Progenitor cell of endocrine pancreas (in vitro differentiated cells): ENCODE measurements around the gene MBD4. TPM values are rescaled to one million over a fixed set of nuclear protein-coding genes. Genes with fewer than 3 reads are reported as not detected.

ENCODE experiments used
- DNase-seq: peaks from one replicate; pipeline ENCODE4 v3.0.0; 2021; ENCODE audit warnings: low spot score; ENCODE audit not compliant: unreplicated experiment
- H3K27ac Mint-ChIP-seq: 2 replicates; pipeline ENCODE4 v1.8.0; 2021; ENCODE audit warnings: mild to moderate bottlenecking, moderate library complexity, mixed read lengths
- H3K27me3 Mint-ChIP-seq: 2 replicates; pipeline ENCODE4 v1.8.0; 2021; ENCODE audit warnings: mixed read lengths
- H3K36me3 Mint-ChIP-seq: 2 replicates; pipeline ENCODE4 v1.8.0; 2022; ENCODE audit warnings: mixed read lengths; ENCODE audit not compliant: insufficient read depth
- H3K4me1 Mint-ChIP-seq: 2 replicates; pipeline ENCODE4 v1.8.0; 2021; ENCODE audit warnings: low read depth, mixed read lengths
- H3K4me3 Mint-ChIP-seq: 2 replicates; pipeline ENCODE4 v1.8.0; 2021; ENCODE audit warnings: low read depth, mild to moderate bottlenecking, moderate library complexity, mixed read lengths
- H3K9me3 Mint-ChIP-seq: 2 replicates; pipeline ENCODE4 v1.8.0; 2021; ENCODE audit warnings: low read depth, mixed read lengths
- CTCF ChIP-seq: fragments of 200-600 bp; sonication (generic); IDR thresholded peaks from one replicate; pipeline ENCODE4 v1.5.0; 2021; ENCODE audit warnings: antibody characterized with exemption, mild to moderate bottlenecking; ENCODE audit not compliant: unreplicated experiment
- total RNA-seq: library from RNA; stranded (reverse); gene quantifications from 2 replicates; pipeline ENCODE4 v1.2.1, GENCODE V29; 2021

Gene MBD4
- total RNA-seq, 1 donor from 2014 or later, result 32.5 TPM

DNA sequence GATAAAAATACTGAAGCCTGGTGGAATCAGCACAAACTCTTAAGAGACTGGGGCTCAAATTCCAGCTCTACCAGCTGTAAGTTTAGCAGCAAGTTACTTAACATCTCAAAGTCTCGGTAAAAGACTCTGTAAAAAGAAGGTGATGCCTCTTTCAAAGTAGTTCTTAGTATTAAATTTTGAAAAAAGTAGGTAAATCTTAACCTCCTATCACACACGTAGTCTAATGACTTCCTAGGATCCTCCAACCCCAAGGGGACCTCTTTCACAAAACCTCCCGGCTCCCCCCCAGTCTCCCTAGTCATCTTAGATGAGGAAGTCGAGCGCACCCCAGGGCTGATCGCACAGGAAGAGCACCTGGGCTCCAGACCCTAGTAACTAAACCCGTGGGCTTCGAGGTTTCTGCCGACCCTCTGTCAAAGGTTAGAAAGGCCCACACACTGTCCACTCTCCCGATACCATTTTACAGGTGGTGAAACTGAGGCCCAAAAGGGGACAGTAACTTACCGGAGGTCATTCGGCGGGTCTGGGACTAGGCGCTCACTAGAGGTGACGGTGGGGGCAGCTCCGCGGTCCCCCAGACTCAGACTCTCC lies 427 bp downstream of the MBD4 start:
- H3K27me3 Mint-ChIP-seq, result no peaks in the 10 kb centered on the region
- peak overlapping the region; percentile 90 for H3K4me3 Mint-ChIP-seq
- H3K27ac Mint-ChIP-seq, result peak overlapping the region; percentile 97
- H3K36me3 Mint-ChIP-seq, result peaks cover 11% of the 10 kb centered on the region
- TF ChIP-seq CTCF, result no peak
- DNase-seq, result peak; percentile 13
- peaks cover 47% of the 10 kb centered on the region for H3K4me1 Mint-ChIP-seq
- no peaks in the 10 kb centered on the region for H3K9me3 Mint-ChIP-seq

DNA sequence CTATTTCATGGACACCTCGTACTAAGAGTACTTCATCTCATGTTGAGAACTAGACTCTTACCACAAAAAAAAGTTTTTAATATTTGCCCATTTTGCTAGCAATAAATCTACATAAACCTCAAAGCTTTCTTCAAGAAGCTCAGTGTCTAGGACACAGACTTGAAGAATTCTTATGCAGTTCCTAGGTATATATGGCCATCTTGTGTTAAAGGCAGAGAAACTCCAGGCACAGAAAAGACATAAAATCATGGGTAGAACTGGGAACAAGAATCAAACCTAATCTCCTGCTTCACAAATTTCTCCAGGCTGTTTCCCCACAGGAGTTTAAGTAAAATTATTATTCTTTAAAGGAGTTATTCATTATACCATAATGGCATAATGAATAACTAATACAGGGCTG lies 4.4 kb downstream of the MBD4 start:
- no peak overlapping the region for H3K4me3 Mint-ChIP-seq

DNA sequence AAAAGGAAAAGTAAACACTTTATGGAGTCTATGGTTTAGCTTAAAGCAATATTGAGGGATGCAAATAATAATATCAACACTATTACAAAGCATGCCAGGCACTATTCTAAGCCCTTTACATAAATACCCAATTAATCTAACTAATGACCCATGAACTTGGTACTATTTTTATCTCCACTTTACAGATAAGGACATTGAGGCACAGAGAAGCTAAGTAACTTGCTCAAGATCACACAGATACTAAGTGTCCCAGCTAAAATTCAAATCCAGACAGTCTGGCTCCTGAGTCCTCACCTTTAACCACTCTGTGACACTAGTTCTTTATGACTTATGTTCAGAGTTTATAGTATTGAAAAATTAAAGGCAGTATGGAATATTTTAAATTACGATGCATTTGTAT lies 5.6 kb downstream of the MBD4 start:
- H3K4me3 Mint-ChIP-seq, result no peak overlapping the region
- peaks cover 20% of the 10 kb centered on the region for H3K4me1 Mint-ChIP-seq
- no peak for DNase-seq
- H3K9me3 Mint-ChIP-seq, result no peaks in the 10 kb centered on the region
- no peaks in the 10 kb centered on the region for H3K27me3 Mint-ChIP-seq
- peaks cover 19% of the 10 kb centered on the region for H3K36me3 Mint-ChIP-seq
- no peak for TF ChIP-seq CTCF
- no peak overlapping the region for H3K27ac Mint-ChIP-seq

More for the DNA sequence above, 4.4 kb downstream of the MBD4 start:
- H3K4me1 Mint-ChIP-seq, result peaks cover 26% of the 10 kb centered on the region
- H3K36me3 Mint-ChIP-seq, result peaks cover 19% of the 10 kb centered on the region
- peak overlapping the region; percentile 31 for H3K27ac Mint-ChIP-seq
- TF ChIP-seq CTCF, result no peak
- no peak for DNase-seq
- no peaks in the 10 kb centered on the region for H3K9me3 Mint-ChIP-seq
- no peaks in the 10 kb centered on the region for H3K27me3 Mint-ChIP-seq

DNA sequence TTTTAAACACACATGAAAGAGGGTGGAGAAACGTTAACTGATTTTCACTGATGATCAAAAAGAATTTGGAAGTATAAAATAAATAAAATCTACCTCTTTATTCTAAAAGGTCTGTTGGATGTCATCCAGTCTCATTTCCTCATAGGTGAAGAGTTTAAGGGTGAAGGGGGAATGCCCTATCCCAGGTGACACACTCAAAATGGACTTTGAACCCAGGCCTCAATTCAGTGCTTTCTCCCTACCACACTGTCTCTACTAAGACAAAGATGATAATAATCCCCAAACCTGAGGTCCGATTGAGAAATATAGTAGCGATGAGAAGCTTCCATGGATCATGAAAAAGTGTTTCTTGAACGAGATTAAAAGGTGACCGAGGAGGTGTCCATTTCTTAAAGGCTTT lies 6.2 kb downstream of the MBD4 start:
- Mint-ChIP-seq H3K4me1 (peaks cover 25% of the 10 kb centered on the region), H3K27me3 (no peaks in the 10 kb centered on the region), H3K27ac (no peak overlapping the region), H3K9me3 (no peaks in the 10 kb centered on the region), H3K4me3 (no peak overlapping the region), H3K36me3 (peaks cover 19% of the 10 kb centered on the region)
- no peak for TF ChIP-seq CTCF
- no peak for DNase-seq

- no peak for DNase-seq
- Mint-ChIP-seq H3K4me3 (no peak overlapping the region), H3K27ac (no peak overlapping the region), H3K4me1 (peaks cover 23% of the 10 kb centered on the region), H3K36me3 (peaks cover 19% of the 10 kb centered on the region), H3K27me3 (peaks cover 4% of the 10 kb centered on the region), H3K9me3 (no peaks in the 10 kb centered on the region)
- TF ChIP-seq CTCF, result no peak
Measured at GRCh38 chr3:129432671-129433070, 7.1 kb downstream of the MBD4 start.
